ENCODE results near the gene RNF32.

RNF32 gene

GRCh38 chr7:156702399-156702798, 61.8 kb downstream of the RNF32 start:
- TF ChIP-seq CTCF (IDR thresholded peaks at IDR 0.05; ENCODE audit: low read depth, low read length) = no peak
- no peaks in the 10 kb centered on the region; the same call in 1 of the 2 replicates for H3K36me3 ChIP-seq
- H3K27me3 ChIP-seq = no peaks in the 10 kb centered on the region
- DNase-seq = no peak
- H3K4me3 ChIP-seq (ENCODE audit: low read depth, low read length) = no peak overlapping the region
- no peaks in the 10 kb centered on the region for H3K4me1 ChIP-seq
- H3K9me3 ChIP-seq = no peaks in the 10 kb centered on the region; the same call in 1 of the 2 replicates

- no peaks in the 10 kb centered on the region for H3K4me1 ChIP-seq
- H3K4me3 ChIP-seq (ENCODE audit: low read depth, low read length) = no peak overlapping the region
- no peaks in the 10 kb centered on the region for H3K27me3 ChIP-seq
- no peaks in the 10 kb centered on the region for H3K9me3 ChIP-seq
- no peak for TF ChIP-seq CTCF (IDR thresholded peaks at IDR 0.05; ENCODE audit: low read depth, low read length)
- no peaks in the 10 kb centered on the region; the same call in 1 of the 2 replicates for H3K36me3 ChIP-seq
- no peak for DNase-seq
Observed at GRCh38 chr7:156703209-156703608, 62.6 kb downstream of the RNF32 start.

GRCh38 chr7:156703773-156704482, 63.4 kb downstream of the RNF32 start:
- no peaks in the 10 kb centered on the region; the same call in 1 of the 2 replicates for H3K36me3 ChIP-seq
- TF ChIP-seq CTCF (IDR thresholded peaks at IDR 0.05; ENCODE audit: low read depth, low read length) = no peak
- H3K27me3 ChIP-seq = no peaks in the 10 kb centered on the region
- no peaks in the 10 kb centered on the region for H3K4me1 ChIP-seq
- no peak overlapping the region for H3K4me3 ChIP-seq (ENCODE audit: low read depth, low read length)
- H3K9me3 ChIP-seq = no peaks in the 10 kb centered on the region
- no peak for DNase-seq

GRCh38 chr7:156722043-156722826, 81.7 kb downstream of the RNF32 start:
- Histone ChIP-seq H3K9me3 (no peaks in the 10 kb centered on the region), H3K36me3 (no peaks in the 10 kb centered on the region), H3K27me3 (no peaks in the 10 kb centered on the region), H3K4me3 (ENCODE audit: low read depth, low read length) (no peak overlapping the region), H3K4me1 (no peaks in the 10 kb centered on the region; the same call in 1 of the 2 replicates)
- TF ChIP-seq CTCF (IDR thresholded peaks at IDR 0.05; ENCODE audit: low read depth, low read length) = no peak
- no peak for DNase-seq

- Histone ChIP-seq H3K4me1 (no peaks in the 10 kb centered on the region; the same call in 1 of the 2 replicates), H3K4me3 (ENCODE audit: low read depth, low read length) (no peak overlapping the region), H3K36me3 (no peaks in the 10 kb centered on the region), H3K27me3 (no peaks in the 10 kb centered on the region), H3K9me3 (no peaks in the 10 kb centered on the region)
- TF ChIP-seq CTCF (IDR thresholded peaks at IDR 0.05; ENCODE audit: low read depth, low read length) = no peak
- no peak for DNase-seq
Observed at GRCh38 chr7:156725073-156725472, 84.5 kb downstream of the RNF32 start.

- Histone ChIP-seq H3K4me3 (ENCODE audit: low read depth, low read length) (no peak overlapping the region), H3K27me3 (no peaks in the 10 kb centered on the region), H3K9me3 (no peaks in the 10 kb centered on the region), H3K36me3 (no peaks in the 10 kb centered on the region), H3K4me1 (no peaks in the 10 kb centered on the region; the same call in 1 of the 2 replicates)
- no peak for TF ChIP-seq CTCF (IDR thresholded peaks at IDR 0.05; ENCODE audit: low read depth, low read length)
- no peak for DNase-seq
Observed at GRCh38 chr7:156725936-156726335, 85.4 kb downstream of the RNF32 start.
